ENCODE results near the gene MCC.

The MCC gene

GRCh38 chr5:113217619-113218184 is 270.6 kb downstream of the MCC start:
- TF ChIP-seq, protein P1, sequence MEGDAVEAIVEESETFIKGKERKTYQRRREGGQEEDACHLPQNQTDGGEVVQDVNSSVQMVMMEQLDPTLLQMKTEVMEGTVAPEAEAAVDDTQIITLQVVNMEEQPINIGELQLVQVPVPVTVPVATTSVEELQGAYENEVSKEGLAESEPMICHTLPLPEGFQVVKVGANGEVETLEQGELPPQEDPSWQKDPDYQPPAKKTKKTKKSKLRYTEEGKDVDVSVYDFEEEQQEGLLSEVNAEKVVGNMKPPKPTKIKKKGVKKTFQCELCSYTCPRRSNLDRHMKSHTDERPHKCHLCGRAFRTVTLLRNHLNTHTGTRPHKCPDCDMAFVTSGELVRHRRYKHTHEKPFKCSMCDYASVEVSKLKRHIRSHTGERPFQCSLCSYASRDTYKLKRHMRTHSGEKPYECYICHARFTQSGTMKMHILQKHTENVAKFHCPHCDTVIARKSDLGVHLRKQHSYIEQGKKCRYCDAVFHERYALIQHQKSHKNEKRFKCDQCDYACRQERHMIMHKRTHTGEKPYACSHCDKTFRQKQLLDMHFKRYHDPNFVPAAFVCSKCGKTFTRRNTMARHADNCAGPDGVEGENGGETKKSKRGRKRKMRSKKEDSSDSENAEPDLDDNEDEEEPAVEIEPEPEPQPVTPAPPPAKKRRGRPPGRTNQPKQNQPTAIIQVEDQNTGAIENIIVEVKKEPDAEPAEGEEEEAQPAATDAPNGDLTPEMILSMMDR (IDR thresholded peaks at IDR 0.05; ENCODE audit: insufficient read depth, low read length, missing control alignments), result no peak
- CTCF ChIA-PET, result no interaction called here

GRCh38 chr5:113216545-113216944 is 271.7 kb downstream of the MCC start:
- H3K4me3 ChIP-seq (ENCODE audit: low read depth, low read length), result no peak overlapping the region
- DNase-seq (ENCODE audit: low read depth, low spot score), result no peak
- CTCF ChIA-PET, result no interaction called here
- TF ChIP-seq, protein P1 (IDR thresholded peaks at IDR 0.05; ENCODE audit: insufficient read depth, low read length, missing control alignments), result no peak
- POLR2A ChIA-PET, result no interaction called here

More at GRCh38 chr5:113217619-113218184, 270.6 kb downstream of the MCC start:
- POLR2A ChIA-PET, result no interaction called here
- DNase-seq (ENCODE audit: low read depth, low spot score), result no peak
- H3K4me3 ChIP-seq (ENCODE audit: low read depth, low read length), result no peak overlapping the region

DNA sequence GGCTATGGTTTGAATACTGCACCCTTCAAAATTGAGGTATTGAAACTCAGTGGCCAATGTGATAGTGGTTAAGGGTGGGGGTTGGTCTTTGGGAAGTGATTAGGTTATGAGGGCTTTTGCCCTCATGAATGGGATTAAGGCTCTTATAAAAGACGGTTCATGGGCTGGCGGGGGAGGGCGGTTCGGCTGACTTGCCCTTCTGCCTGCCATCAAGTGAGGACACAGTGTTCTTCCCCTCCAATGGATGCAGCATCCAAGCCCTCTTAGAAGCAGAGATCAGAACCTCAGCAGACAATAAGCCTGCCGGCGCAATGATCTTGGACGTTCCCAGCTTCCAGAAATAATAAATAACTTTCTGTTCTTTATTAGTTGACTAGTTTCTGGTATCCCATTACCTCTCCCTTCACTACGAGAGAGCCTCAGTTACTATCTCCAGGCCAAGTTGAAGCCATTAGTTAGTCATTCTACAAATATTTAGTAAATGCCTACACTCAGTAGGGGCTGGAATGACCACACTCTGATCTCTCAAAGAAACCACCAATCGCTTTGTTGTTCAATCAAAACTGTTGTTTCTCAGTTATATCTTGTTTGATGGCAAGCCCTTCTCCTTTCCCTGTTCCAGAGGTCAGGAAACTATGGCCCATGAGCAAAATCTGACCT is 272.7 kb downstream of the MCC start:
- ChIA-PET CTCF (no interaction called here), POLR2A (no interaction called here)
- no peak for DNase-seq (ENCODE audit: low read depth, low spot score)
- TF ChIP-seq, protein P1 (IDR thresholded peaks at IDR 0.05; ENCODE audit: insufficient read depth, low read length, missing control alignments), result no peak
- H3K4me3 ChIP-seq (ENCODE audit: low read depth, low read length), result no peak overlapping the region

- ChIA-PET CTCF (no interaction called here), POLR2A (no interaction called here)
These were observed 273.5 kb downstream of the MCC start for GRCh38 chr5:113214606-113215323.

GRCh38 chr5:113213551-113214425 is 274.5 kb downstream of the MCC start:
- TF ChIP-seq, protein P1 (IDR thresholded peaks at IDR 0.05; ENCODE audit: insufficient read depth, low read length, missing control alignments), result no peak
- no peak for DNase-seq (ENCODE audit: low read depth, low spot score)
- no peak overlapping the region for H3K4me3 ChIP-seq (ENCODE audit: low read depth, low read length)
- CTCF ChIA-PET, result no interaction called here
- POLR2A ChIA-PET, result no interaction called here

More at GRCh38 chr5:113214606-113215323, 273.5 kb downstream of the MCC start:
- no peak for DNase-seq (ENCODE audit: low read depth, low spot score)
- H3K4me3 ChIP-seq (ENCODE audit: low read depth, low read length), result no peak overlapping the region
- TF ChIP-seq, protein P1 (IDR thresholded peaks at IDR 0.05; ENCODE audit: insufficient read depth, low read length, missing control alignments), result no peak
